Brain microvascular endothelial cell (primary cell): ENCODE measurements around the gene NDUFAF5.

Experiments
- DNase-seq: peaks from one replicate; pipeline ENCODE4 v3.0.0-alpha.2; 2020
- H3K27ac ChIP-seq: fragments of 250-450 bp; sonication (Bioruptor Pico); 2 replicates; pipeline ENCODE4 v1.5.1; 2020; ENCODE audit warnings: mild to moderate bottlenecking, moderate library complexity
- H3K27me3 ChIP-seq: fragments of 250-450 bp; sonication (Bioruptor Pico); replicated peaks from 2 replicates; pipeline ENCODE4 v1.5.1; 2020; ENCODE audit warnings: mild to moderate bottlenecking
- H3K36me3 ChIP-seq: fragments of 250-450 bp; sonication (Bioruptor Pico); replicated peaks from 2 replicates; pipeline ENCODE4 v1.5.1; 2020; ENCODE audit warnings: mild to moderate bottlenecking
- H3K4me3 ChIP-seq: 2 replicates; pipeline ENCODE4 v1.5.1; 2011; ENCODE audit warnings: low read depth, mild to moderate bottlenecking, control low read depth, low read length, moderate library complexity
- CTCF ChIP-seq: IDR thresholded peaks from 2 replicates; pipeline ENCODE4 v1.5.1; 2011; ENCODE audit warnings: low read depth, mild to moderate bottlenecking, moderate library complexity, low read length, control low read depth, inconsistent platforms; ENCODE audit errors: missing control alignments
- in situ Hi-C: cut with HindIII; loops from 2 replicates; pipeline ENCODE4 v1.10.0; 2017; ENCODE audit warnings: low sequenced_read_pairs, low pct_ligation_motif_present

The NDUFAF5 gene

GRCh38 chr20:13784271-13784892 lies 446 bp upstream of the NDUFAF5 start:
- in situ Hi-C loops, result no loop called here
- no peak for DNase-seq
- H3K27me3 ChIP-seq, result no peaks in the 10 kb centered on the region
- peak overlapping the region; percentile 70 for H3K27ac ChIP-seq
- peaks cover 16% of the 10 kb centered on the region for H3K36me3 ChIP-seq
- peak overlapping the region; percentile 93 for H3K4me3 ChIP-seq
- TF ChIP-seq CTCF, result no peak

GRCh38 chr20:13786143-13786828 lies 1.5 kb downstream of the NDUFAF5 start:
- no peaks in the 10 kb centered on the region for H3K27me3 ChIP-seq
- TF ChIP-seq CTCF, result no peak
- H3K27ac ChIP-seq, result no peak overlapping the region
- H3K4me3 ChIP-seq, result peak overlapping the region; percentile 93
- peaks cover 23% of the 10 kb centered on the region for H3K36me3 ChIP-seq
- no peak for DNase-seq
- in situ Hi-C loops, result no loop called here

GRCh38 chr20:13788167-13788834 lies 3.5 kb downstream of the NDUFAF5 start:
- no peak overlapping the region for H3K4me3 ChIP-seq
- H3K27ac ChIP-seq, result no peak overlapping the region
- peak; percentile 77 for DNase-seq
- peak; percentile 78 for TF ChIP-seq CTCF
- H3K27me3 ChIP-seq, result no peaks in the 10 kb centered on the region
- H3K36me3 ChIP-seq, result peaks cover 32% of the 10 kb centered on the region
- in situ Hi-C loops, result no loop called here

- peaks cover 52% of the 10 kb centered on the region for H3K36me3 ChIP-seq
- in situ Hi-C loops, result no loop called here
These were observed 5.9 kb downstream of the NDUFAF5 start for GRCh38 chr20:13790708-13791107.

GRCh38 chr20:13791540-13792459 lies 7.0 kb downstream of the NDUFAF5 start:
- Histone ChIP-seq H3K27me3 (no peaks in the 10 kb centered on the region), H3K4me3 (no peak overlapping the region), H3K36me3 (peaks cover 61% of the 10 kb centered on the region), H3K27ac (no peak overlapping the region)
- in situ Hi-C loops, result no loop called here
- no peak for TF ChIP-seq CTCF
- DNase-seq, result no peak

More at GRCh38 chr20:13790708-13791107, 5.9 kb downstream of the NDUFAF5 start:
- DNase-seq, result no peak
- no peaks in the 10 kb centered on the region for H3K27me3 ChIP-seq
- no peak for TF ChIP-seq CTCF
- H3K27ac ChIP-seq, result no peak overlapping the region
- H3K4me3 ChIP-seq, result no peak overlapping the region
